Naive B cell (primary cell): Measurements from ENCODE around the gene ABO. TPM values are rescaled to one million over a fixed set of nuclear protein-coding genes. Genes with fewer than 3 reads are reported as not detected.
A peak's percentile ranks its signal among the peaks of the same experiment; 100 is the strongest.
"Not testable (repeated sequence)": the region's sequence is repeated elsewhere in the genome, so short reads cannot be mapped to it uniquely, and the experiment has no call there.

Source experiments
- ATAC-seq, 2 donors: fragments of 150-1000 bp; cut with Tn5 transposase; 2 replicates each; pipeline ENCODE4 v1.10.0; 2021; ENCODE audit warnings: low read depth in 2 of 2, mild to moderate bottlenecking in 2 of 2, moderate library complexity in 2 of 2
- DNase-seq: peaks from one replicate; pipeline ENCODE4 v3.0.0; 2022
- H3K27ac Mint-ChIP-seq, 6 donors: one replicate each; pipeline ENCODE4 v1.8.0; 2020 to 2022; ENCODE audit warnings: mild to moderate bottlenecking in 6 of 6, mixed read lengths in 6 of 6, moderate library complexity in 5 of 6, inconsistent platforms in 2 of 6
- H3K27me3 Mint-ChIP-seq, 3 donors: one replicate each; pipeline ENCODE4 v1.8.0; 2021 to 2022; ENCODE audit warnings: mixed read lengths in 3 of 3, mild to moderate bottlenecking in 1 of 3
- H3K36me3 Mint-ChIP-seq, 2 donors: one replicate each; pipeline ENCODE4 v1.8.0; 2020 to 2022; ENCODE audit warnings: mixed read lengths in 2 of 2, inconsistent platforms in 1 of 2, mild to moderate bottlenecking in 1 of 2
- H3K4me1 Mint-ChIP-seq, 3 donors: one replicate each; pipeline ENCODE4 v1.8.0; 2020 to 2022; ENCODE audit warnings: mixed read lengths in 3 of 3, inconsistent platforms in 1 of 3, mild to moderate bottlenecking in 1 of 3, moderate library complexity in 1 of 3
- H3K4me3 Mint-ChIP-seq, 8 donors: one replicate each; pipeline ENCODE4 v1.8.0; 2020 to 2022; ENCODE audit warnings: mild to moderate bottlenecking in 8 of 8, mixed read lengths in 8 of 8, moderate library complexity in 8 of 8, inconsistent platforms in 2 of 8
- H3K9me3 Mint-ChIP-seq, 7 donors: one replicate each; pipeline ENCODE4 v1.8.0; 2020 to 2022; ENCODE audit warnings: mixed read lengths in 7 of 7, mild to moderate bottlenecking in 5 of 7, inconsistent platforms in 2 of 7, moderate library complexity in 1 of 7
- polyA plus RNA-seq, 6 donors: library from polyadenylated mRNA; unstranded; fragments of 300-500 nt; fragmentation: Illumina TruSeq; gene quantifications; one replicate each; pipeline ENCODE4 v1.2.3, GENCODE V29; 2021; ENCODE audit warnings: low read depth in 6 of 6

Gene ABO
- polyA plus RNA-seq, 6 donors from 2014 or later, result 0.93 to 0.94 TPM; not detected in 4

- no peaks in the 10 kb centered on the region for H3K36me3 Mint-ChIP-seq
- no peak for DNase-seq
- ATAC-seq, result no peak
- H3K4me3 Mint-ChIP-seq, result no peak overlapping the region
- no peak overlapping the region for H3K27ac Mint-ChIP-seq
- H3K27me3 Mint-ChIP-seq, result peaks cover 8 to 14% (median 9%) of the 10 kb centered on the region in 3 donors
- H3K9me3 Mint-ChIP-seq, result peaks cover 0 to 3% (median 0%) of the 10 kb centered on the region in 7 donors
- H3K4me1 Mint-ChIP-seq, result no peaks in the 10 kb centered on the region
Observed at GRCh38 chr9:133254471-133254870, 20.5 kb downstream of the ABO start.

- DNase-seq (no peak), ATAC-seq (no peak)
- Mint-ChIP-seq H3K27ac (no peak overlapping the region), H3K9me3 (peaks cover 0 to 3% (median 0%) of the 10 kb centered on the region in 7 donors), H3K36me3 (no peaks in the 10 kb centered on the region), H3K4me3 (no peak overlapping the region), H3K27me3 (peaks cover 12 to 20% (median 19%) of the 10 kb centered on the region in 3 donors), H3K4me1 (no peaks in the 10 kb centered on the region)
Observed at GRCh38 chr9:133253268-133253667, 21.7 kb downstream of the ABO start.

- Mint-ChIP-seq H3K27ac (no peak overlapping the region), H3K36me3 (no peaks in the 10 kb centered on the region), H3K4me1 (no peaks in the 10 kb centered on the region), H3K9me3 (peaks cover 0 to 3% (median 0%) of the 10 kb centered on the region in 7 donors), H3K27me3 (peaks cover 12 to 23% (median 19%) of the 10 kb centered on the region in 3 donors), H3K4me3 (no peak overlapping the region)
- no peak for ATAC-seq
- DNase-seq, result no peak
Observed at GRCh38 chr9:133252301-133253020, 22.5 kb downstream of the ABO start.

- H3K27me3 Mint-ChIP-seq, result peaks cover 12 to 29% (median 23%) of the 10 kb centered on the region in 3 donors
- H3K27ac Mint-ChIP-seq, result no peak overlapping the region
- ATAC-seq (no peak), DNase-seq (no peak)
- no peak overlapping the region for H3K4me3 Mint-ChIP-seq
- H3K36me3 Mint-ChIP-seq, result no peaks in the 10 kb centered on the region
- no peaks in the 10 kb centered on the region for H3K4me1 Mint-ChIP-seq
- peaks cover 0 to 3% (median 0%) of the 10 kb centered on the region in 7 donors for H3K9me3 Mint-ChIP-seq
Observed at GRCh38 chr9:133251773-133252172, 23.2 kb downstream of the ABO start.

- peaks cover 12 to 30% (median 24%) of the 10 kb centered on the region in 3 donors for H3K27me3 Mint-ChIP-seq
- DNase-seq, H3K9me3 Mint-ChIP-seq, H3K4me3 Mint-ChIP-seq, H3K4me1 Mint-ChIP-seq, ATAC-seq, H3K36me3 Mint-ChIP-seq: not testable (repeated sequence)
- peak overlapping the region in 1 of 6 donors; percentile 31 for H3K27ac Mint-ChIP-seq
Observed at GRCh38 chr9:133251221-133251620, 23.8 kb downstream of the ABO start.

- Mint-ChIP-seq H3K4me1 (no peaks in the 10 kb centered on the region), H3K9me3 (peaks cover 0 to 3% (median 0%) of the 10 kb centered on the region in 7 donors), H3K27ac (no peak overlapping the region), H3K36me3 (no peaks in the 10 kb centered on the region), H3K27me3 (peaks cover 12 to 30% (median 24%) of the 10 kb centered on the region in 3 donors), H3K4me3 (no peak overlapping the region)
- ATAC-seq, result no peak
- DNase-seq, result no peak
Observed at GRCh38 chr9:133250741-133251170, 24.2 kb downstream of the ABO start.

GRCh38 chr9:133249337-133249736 is 25.7 kb downstream of the ABO start:
- peaks cover 14 to 30% (median 24%) of the 10 kb centered on the region in 3 donors for H3K27me3 Mint-ChIP-seq
- ATAC-seq, result no peak
- no peaks in the 10 kb centered on the region for H3K36me3 Mint-ChIP-seq
- DNase-seq, result no peak
- H3K9me3 Mint-ChIP-seq, result peaks cover 0 to 3% (median 0%) of the 10 kb centered on the region in 7 donors
- H3K4me1 Mint-ChIP-seq, result no peaks in the 10 kb centered on the region
- no peak overlapping the region for H3K27ac Mint-ChIP-seq
- H3K4me3 Mint-ChIP-seq, result no peak overlapping the region

GRCh38 chr9:133248726-133249295 is 26.2 kb downstream of the ABO start:
- no peaks in the 10 kb centered on the region for H3K36me3 Mint-ChIP-seq
- H3K27ac Mint-ChIP-seq, result no peak overlapping the region
- H3K9me3 Mint-ChIP-seq, result peaks cover 0 to 3% (median 0%) of the 10 kb centered on the region in 7 donors
- DNase-seq, result no peak
- peaks cover 19 to 30% (median 26%) of the 10 kb centered on the region in 3 donors for H3K27me3 Mint-ChIP-seq
- H3K4me1 Mint-ChIP-seq, result no peaks in the 10 kb centered on the region
- ATAC-seq, result no peak
- H3K4me3 Mint-ChIP-seq, result no peak overlapping the region

- Mint-ChIP-seq H3K4me3 (no peak overlapping the region), H3K27me3 (peaks cover 20 to 30% (median 29%) of the 10 kb centered on the region in 3 donors), H3K9me3 (no peaks in the 10 kb centered on the region), H3K27ac (no peak overlapping the region), H3K4me1 (no peaks in the 10 kb centered on the region), H3K36me3 (no peaks in the 10 kb centered on the region)
- ATAC-seq (no peak), DNase-seq (no peak)
Observed at GRCh38 chr9:133247632-133248031, 27.4 kb downstream of the ABO start.

- Mint-ChIP-seq H3K36me3 (no peaks in the 10 kb centered on the region), H3K27me3 (peaks cover 23 to 32% (median 30%) of the 10 kb centered on the region in 3 donors), H3K27ac (no peak overlapping the region), H3K9me3 (no peaks in the 10 kb centered on the region), H3K4me1 (no peaks in the 10 kb centered on the region), H3K4me3 (no peak overlapping the region)
- no peak for DNase-seq
- no peak for ATAC-seq
Observed at GRCh38 chr9:133246991-133247390, 28.0 kb downstream of the ABO start.

- no peaks in the 10 kb centered on the region for H3K36me3 Mint-ChIP-seq
- H3K27ac Mint-ChIP-seq, result no peak overlapping the region
- H3K27me3 Mint-ChIP-seq, result peaks cover 27 to 36% (median 30%) of the 10 kb centered on the region in 3 donors
- DNase-seq (no peak), ATAC-seq (no peak)
- H3K4me1 Mint-ChIP-seq, result no peaks in the 10 kb centered on the region
- no peaks in the 10 kb centered on the region for H3K9me3 Mint-ChIP-seq
- no peak overlapping the region for H3K4me3 Mint-ChIP-seq
Observed at GRCh38 chr9:133246562-133246961, 28.4 kb downstream of the ABO start.

- peaks cover 11 to 15% (median 14%) of the 10 kb centered on the region in 3 donors for H3K4me1 Mint-ChIP-seq
- peaks cover 0 to 1% (median 0%) of the 10 kb centered on the region in 7 donors for H3K9me3 Mint-ChIP-seq
- no peak for DNase-seq
- peaks cover 20 to 49% (median 23%) of the 10 kb centered on the region in 3 donors for H3K27me3 Mint-ChIP-seq
- H3K4me3 Mint-ChIP-seq, result no peak overlapping the region
- no peak for ATAC-seq
- H3K27ac Mint-ChIP-seq, result no peak overlapping the region
- H3K36me3 Mint-ChIP-seq, result no peaks in the 10 kb centered on the region
Observed at GRCh38 chr9:133242991-133243390, 32.0 kb downstream of the ABO start.

GRCh38 chr9:133242241-133242640 is 32.8 kb downstream of the ABO start:
- Mint-ChIP-seq H3K36me3 (no peaks in the 10 kb centered on the region), H3K27me3 (peaks cover 26 to 56% (median 31%) of the 10 kb centered on the region in 3 donors), H3K4me3 (no peak overlapping the region), H3K9me3 (peaks cover 0 to 3% (median 0%) of the 10 kb centered on the region in 7 donors), H3K4me1 (peaks cover 13 to 21% (median 17%) of the 10 kb centered on the region in 3 donors), H3K27ac (no peak overlapping the region)
- no peak for DNase-seq
- ATAC-seq, result no peak
